HG03139 (cell line): ENCODE measurements around the gene TSPAN9.

Experiments used
- ATAC-seq: cut with Tn5 transposase; IDR thresholded peaks from one replicate; pipeline ENCODE4 v1.9.1; 2021; ENCODE audit not compliant: unreplicated experiment

TSPAN9 gene

DNA sequence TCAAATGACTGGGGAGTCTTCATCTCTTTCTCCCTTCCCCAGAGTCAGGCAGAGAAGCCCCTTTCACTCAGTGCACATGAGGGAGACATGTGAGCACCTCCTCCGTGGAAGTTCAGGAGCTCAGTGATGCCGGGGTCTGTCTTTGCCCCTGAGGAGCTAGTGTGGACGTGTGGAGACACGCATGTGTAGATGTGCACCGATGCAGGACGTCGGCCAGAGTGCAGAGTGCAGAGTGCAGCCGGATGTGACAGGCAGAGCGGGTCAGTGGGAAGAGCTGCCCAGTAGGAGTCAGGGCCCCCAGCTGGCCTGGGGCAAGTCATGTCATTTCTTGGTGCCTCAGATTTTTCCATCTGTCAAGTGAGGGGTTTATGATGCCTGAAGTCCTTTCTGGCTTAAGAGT is 20.7 kb downstream of the TSPAN9 start:
- ATAC-seq = no peak

DNA sequence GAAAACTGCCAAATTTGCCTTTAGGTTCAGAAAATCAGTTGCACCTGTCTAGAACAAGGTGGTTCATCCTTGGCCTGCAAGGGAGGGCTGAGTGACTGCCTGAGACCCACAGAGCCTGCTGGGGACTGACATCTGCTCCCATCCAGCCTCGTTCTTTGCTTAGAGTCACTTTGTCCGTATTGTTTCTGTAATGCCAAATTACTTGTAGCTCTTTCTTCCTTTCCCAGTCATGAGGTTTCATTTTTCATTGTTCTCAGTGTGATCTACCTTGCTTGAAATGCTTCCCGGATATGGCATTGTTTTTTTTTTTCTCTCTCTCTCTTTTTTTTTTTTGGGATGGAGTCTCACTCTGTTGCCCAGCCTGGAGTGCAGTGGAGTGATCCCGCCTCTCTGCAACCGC is 21.3 kb downstream of the TSPAN9 start:
- no peak for ATAC-seq

DNA sequence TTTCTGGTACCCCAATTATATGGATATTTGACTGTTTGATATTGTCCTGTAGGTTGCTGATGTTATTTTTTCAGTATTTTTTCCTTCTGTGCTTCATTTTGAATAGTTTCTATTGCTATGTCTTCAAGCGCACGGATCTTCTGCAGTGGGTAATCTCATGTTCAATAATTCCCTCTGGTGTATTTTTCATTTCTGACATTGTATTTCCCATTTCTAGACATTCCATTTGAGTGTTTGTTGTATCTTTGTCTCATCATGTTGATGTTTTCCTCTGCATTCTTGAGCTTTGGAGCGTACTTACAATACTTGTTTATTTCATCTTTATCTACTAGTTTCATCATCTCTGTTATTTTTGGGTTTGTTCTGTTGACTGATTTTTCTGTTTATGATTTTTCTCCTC is 22.0 kb downstream of the TSPAN9 start:
- no peak for ATAC-seq

DNA sequence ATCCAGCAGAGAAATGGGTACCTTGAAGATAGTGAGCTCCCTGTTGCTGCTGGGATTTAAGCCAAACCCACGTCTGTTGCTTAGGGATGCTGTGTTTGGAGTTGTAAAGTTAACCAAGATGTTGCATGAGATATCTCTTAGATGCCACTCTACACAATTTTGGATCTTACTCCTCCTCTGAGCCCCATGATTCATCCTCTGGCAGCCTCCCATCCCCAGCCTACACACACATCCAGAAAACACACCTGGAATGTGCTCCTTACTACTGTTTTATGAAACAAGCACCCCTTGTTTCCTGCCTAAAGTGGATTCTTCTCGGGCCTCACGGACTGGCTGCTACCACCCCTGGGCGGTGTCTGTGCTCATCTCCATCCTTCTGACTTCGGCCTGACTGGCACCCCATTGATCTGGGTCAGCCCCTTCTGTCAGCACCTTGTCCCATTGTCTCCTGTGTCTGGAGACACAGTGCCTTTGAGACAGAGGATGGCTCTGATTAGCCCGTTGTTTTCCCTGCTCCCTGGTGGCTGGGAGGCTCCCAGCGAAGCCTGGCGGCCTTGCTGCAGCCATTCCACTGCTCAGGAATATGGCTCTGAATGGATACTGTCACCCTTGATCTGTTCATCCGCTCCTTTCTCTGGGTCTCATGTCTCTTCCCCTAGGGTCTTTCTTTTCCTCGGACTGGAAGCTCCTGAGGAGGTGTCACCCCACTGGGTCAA is 24.3 kb downstream of the TSPAN9 start:
- no peak for ATAC-seq

DNA sequence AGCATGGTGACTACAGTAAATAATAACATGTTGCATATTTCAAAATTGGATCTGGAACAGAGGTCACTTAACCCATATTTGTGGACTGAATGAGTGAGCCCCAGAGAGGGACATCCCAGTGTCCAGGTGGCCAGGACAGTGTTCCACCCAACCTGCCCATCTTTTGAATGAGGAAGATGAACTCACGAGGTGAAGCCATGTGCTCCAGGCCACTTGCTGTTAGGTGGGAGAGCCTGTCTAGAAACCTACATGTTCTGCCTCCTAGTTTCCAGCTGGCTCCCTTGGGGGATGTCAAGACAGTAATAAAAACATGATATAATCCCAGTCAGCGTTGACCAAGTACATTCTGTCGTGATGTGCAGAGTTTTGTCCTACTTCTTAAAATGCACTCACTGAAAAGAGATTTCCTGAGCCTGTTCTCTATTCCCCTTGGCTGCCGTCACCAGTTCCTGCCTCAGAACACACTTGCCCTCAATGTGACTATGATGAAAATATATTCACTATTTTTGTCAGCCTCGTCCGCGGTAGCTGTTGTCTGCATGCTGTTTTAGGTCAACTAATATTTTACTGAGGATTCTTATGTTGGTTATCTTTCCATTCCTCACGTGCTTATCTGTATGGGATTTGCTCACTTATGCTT is 25.7 kb downstream of the TSPAN9 start:
- ATAC-seq = no peak

DNA sequence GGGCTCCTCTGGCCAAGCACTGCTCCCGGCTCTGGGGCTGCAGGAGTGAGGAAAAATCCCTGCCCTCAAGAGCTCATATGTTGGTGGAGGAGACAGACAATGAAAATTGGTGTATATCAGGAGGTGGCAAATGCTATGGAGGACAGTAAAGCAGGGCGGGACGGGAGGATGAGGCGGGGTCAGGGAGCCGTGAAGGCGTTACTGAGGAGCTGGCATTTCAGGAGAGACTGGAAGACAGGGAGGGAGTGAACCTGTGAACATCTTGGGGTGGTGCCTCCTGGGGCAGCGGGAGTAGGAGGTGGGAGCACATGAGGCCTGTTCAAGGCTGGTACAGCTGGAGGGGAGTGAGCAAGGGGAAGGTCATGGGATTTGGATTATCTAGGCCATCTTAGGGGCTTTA is 26.6 kb downstream of the TSPAN9 start:
- no peak for ATAC-seq

DNA sequence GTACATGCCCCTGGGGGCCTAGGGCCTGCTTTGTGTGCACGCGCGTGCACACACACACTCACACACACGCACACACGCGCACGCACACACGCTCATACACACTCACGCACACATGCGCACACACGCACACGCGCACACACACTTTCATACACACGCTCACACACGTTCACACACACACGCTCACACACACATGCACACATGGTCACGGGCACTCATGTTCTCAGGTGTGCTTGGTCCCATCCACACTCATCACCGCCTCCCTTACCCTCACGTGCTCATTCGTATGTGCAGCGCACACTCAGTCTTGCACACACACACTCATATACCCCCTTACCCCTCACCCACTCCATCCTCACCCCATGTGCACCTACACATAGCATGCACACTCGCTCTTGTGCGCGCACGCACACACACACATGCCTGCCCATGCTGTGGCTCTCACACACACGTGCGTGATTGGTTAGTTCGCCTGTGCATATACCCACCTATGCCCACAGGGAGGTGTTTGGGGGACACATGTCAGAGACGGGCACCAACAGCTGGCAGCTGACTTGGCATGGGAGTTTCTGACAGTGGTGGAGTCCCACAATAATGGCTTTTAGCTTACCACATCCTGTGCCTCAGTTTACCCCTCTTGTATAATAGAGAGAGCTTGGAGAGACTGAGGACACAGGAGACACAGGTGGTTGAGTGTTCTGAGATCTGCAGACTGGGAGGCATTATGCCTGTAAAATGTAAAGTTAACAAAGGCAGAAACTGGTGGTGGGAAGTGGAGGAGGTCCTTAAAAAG is 28.7 kb downstream of the TSPAN9 start:
- ATAC-seq = no peak

DNA sequence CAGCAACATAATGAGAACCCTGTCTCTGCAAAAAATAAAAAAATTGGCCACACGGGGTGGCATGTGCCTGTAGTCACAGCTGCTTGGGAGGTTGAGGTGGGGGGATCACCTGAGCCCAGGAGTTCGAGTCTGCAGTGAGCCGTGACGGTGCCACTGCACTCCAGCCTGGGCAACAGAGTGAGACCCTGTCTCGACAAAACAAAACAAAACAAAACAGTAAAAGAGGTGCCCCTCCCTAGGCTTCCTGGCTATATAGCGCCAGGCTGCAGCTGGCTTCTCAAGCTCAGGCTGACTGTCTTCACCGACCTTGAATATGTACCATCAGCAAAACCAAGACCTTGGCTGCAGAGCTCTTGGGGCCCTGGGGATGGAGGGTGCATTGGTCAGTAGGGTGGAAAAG is 29.4 kb downstream of the TSPAN9 start:
- ATAC-seq = no peak

DNA sequence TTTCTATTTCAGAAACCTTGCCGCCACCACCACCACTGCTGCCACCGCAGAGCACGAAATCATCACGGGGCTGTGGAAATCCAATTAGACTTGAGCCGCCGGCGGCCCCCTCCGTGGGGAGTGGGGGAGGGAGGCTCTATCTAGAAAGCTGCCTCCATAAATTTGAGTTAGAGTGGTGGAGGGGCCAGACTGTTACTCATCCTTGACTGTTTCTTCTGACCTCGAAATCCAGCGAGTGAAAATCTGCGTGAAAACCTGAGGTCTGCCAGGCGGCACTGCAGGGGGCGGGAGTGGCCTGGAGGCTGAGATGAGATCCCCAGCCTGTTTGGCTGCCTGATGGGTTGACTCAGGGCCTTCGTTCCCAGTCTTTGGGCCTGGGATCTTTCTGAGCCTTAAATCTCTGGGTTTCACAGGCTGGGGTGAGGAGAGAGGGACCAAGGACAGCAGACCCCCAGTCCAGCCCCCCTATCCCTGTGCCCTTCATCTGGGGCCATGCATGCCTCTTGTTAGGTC is 29.9 kb downstream of the TSPAN9 start:
- no peak for ATAC-seq

DNA sequence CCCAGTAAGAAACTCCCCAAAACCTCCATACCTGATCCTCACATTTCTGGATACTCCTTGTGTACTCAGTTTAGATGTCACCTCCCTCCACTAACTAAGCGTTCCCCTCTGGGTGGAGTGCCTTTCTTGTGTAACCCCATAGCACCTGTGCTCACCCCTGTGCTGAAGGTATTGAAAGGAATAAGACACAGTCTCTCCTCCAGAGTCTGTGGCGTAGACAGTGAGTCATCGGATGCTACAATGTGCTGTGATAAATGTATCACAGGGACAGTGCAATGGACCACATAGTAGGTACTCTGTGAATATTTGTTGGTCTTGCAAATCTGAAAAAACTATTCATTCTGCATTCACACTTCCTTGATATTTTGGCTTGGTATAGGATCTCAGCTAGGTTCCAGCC is 30.8 kb downstream of the TSPAN9 start:
- ATAC-seq = no peak

DNA sequence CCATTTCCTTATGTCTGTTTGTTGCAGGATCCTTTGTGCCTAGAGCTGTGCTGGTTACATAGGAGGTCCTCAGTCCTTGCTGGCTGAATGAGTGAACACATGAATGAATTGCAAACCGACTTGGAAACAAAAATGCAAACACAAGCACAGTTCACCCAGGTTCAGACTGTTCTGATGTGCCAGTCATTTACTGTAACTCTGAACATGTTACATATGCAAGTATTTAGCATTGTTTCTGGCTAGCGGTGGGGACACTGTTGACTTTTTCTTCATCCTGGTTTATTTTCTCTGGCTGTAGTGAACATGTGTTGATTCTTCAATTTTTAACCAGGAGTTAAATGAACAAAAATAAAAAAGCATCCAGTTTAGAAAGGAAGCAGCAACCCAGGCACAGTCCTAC is 33.4 kb downstream of the TSPAN9 start:
- no peak for ATAC-seq

DNA sequence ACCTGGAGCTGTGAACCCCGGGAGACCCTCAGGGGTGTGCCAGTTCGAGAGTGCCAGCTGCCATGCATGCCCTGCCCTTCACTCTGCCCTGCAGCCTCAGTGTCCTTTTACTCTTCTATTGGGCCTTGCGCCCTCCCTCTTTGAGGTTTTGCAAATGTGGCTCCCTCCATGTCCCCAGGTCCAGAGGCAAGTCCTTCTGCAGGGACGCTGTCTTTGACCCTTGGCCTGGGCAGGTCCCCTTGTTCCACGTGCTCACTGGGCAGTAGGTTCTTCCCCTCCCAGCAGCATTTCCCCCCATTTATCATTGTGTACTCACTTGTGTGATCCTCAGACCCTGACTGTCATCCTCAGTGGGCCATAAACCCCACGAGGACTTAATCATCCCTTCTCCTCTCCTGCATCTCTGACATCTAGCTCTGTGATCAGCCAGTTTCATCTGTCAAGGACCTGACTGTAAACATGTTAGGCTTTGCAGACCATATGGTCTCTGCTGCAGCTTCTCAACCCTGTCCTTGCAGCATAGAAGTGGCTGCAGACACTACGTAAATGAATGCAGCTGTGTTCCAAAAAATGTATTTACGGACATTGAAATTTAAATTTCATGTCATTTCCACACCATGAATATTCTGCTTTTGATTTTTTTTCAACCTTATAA is 36.6 kb downstream of the TSPAN9 start:
- ATAC-seq = no peak

DNA sequence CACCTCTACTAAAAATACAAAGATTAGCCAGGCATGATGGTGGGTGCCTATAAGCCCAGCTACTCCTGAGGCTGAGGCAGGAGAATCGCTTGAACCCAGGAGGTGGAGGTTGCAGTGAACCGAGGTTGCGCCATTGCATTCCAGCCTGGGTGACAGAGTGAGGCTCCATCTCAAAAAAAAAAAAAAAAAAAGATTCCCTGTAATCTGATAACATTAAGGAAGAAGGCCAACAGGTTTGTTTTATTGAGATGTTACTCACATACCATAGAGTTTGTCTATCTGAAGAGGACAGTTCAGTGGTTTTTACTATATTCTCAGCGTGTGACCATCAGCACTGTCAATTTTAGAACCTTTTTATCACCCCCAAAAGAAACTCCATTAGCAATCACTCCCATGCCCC is 37.5 kb downstream of the TSPAN9 start:
- no peak for ATAC-seq

DNA sequence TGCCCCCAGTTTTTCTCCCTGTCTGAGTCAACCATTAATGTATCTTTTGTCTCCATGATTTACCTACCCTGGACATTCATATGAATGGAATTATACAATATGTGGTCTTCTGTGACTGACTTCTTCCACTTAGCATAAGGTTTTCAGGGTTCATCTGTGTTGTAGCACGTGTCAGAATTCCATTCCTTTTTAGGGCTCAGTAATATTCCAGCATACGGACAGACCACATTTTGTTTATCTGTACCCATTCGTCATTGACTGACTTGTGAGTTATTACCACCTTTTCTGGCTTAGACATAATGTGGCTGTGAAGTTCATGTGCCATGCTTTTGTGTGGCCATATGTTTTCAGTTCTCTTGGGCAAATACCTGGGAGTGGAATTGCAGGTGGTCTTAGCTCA is 37.9 kb downstream of the TSPAN9 start:
- no peak for ATAC-seq

DNA sequence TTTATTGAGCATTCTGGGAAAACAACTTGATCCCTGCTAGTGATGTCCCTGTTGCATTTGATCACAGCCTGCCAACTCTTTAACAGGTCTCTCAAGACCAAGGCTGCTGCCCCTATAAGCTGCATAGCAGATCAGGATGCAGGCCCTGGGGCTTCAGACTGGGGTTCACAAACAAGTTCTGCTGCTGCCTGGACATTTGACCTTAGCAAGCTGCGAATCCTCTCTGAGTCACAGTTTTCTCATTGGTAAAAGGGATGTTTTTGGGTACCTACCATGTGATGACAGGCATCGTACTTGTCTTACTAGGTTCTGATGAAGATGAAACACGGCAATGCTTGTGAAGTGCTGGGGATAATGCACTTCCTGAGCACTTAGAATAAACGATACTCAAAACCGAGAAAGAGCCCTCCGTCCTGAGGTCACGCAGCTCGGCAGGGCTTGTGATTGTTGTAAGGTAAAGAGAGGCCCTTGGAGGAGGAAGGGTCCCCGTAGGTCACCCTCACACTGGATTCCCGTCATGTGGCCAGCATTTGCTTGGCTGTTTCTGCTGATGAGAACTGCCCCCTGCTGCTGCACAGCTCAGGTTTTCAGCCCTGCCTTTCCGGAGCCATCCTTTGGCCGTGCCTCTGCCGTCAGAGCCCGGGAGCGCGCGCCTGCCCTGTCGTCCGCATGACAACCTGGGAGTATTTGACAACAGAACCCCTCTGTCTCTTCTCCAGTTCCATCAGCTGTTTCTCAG is 39.1 kb downstream of the TSPAN9 start:
- no peak for ATAC-seq

DNA sequence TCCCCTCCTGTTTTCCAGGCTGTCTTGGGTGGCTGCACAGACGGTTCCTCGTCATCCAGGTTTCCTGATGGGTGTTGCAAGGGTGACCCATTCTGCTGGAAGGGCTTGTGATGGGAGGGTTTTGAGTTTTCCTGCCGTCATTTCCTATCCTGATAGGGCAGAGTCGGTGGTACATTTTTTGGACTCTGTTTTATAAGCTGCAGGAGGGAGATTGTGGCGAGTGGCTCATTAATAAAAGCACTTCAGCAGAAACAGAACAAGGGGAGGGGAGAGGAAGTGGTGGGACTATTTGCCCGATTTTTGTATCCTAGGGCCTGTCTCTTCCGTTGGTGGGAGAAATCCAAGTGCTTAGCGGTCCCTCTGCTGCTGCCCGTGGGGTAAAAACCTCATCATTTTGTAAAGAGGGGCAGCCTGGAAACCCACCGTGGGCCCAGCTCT is 40.0 kb downstream of the TSPAN9 start:
- ATAC-seq = no peak

DNA sequence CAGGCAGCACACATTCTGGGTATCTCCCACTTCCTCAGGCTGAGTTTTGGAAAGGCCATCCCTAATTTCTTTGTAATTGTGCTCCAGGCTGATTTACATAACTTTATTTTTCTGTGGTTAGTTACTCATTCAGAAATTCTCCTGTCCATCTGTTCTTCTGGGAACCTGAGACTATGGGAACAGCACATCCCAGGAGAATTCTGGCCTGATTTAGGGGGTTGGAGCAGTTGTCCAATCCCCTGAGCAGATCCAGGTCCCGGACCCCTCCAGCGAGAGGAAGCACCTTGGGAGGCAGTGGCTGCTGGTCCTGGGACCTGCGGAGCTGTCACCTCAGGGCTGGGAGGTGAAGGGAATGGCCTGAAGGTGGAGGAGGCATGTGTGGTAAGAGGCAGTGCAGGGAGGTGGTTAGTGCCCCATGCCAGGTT is 40.4 kb downstream of the TSPAN9 start:
- no peak for ATAC-seq

DNA sequence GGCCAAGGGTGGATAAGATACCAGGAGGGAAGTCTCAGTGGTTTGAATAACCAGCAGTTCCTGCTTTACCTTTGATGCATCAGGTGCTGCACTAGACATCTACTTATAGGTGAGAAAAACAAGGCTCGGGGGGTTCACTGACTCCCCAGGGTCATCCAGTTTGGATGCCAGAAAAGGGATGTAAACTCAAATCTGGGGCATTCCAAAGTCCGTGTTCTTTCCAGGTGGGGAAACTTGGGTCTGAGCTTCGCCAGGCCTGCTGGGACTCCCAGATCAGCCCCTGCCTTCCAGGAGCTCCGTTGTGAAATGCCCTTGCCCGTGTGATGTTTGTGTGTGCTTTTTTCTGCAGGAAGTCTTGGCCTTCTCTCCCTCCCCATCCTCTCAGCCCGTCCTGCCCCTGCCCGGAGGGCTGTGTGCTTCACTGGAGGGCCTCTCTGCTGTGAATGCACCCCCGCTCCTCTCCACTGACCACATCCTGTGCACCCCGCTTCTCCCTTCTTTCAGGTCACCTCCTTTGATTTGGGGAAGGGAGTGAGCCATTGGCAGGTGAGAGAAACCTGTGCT is 42.1 kb downstream of the TSPAN9 start:
- no peak for ATAC-seq

DNA sequence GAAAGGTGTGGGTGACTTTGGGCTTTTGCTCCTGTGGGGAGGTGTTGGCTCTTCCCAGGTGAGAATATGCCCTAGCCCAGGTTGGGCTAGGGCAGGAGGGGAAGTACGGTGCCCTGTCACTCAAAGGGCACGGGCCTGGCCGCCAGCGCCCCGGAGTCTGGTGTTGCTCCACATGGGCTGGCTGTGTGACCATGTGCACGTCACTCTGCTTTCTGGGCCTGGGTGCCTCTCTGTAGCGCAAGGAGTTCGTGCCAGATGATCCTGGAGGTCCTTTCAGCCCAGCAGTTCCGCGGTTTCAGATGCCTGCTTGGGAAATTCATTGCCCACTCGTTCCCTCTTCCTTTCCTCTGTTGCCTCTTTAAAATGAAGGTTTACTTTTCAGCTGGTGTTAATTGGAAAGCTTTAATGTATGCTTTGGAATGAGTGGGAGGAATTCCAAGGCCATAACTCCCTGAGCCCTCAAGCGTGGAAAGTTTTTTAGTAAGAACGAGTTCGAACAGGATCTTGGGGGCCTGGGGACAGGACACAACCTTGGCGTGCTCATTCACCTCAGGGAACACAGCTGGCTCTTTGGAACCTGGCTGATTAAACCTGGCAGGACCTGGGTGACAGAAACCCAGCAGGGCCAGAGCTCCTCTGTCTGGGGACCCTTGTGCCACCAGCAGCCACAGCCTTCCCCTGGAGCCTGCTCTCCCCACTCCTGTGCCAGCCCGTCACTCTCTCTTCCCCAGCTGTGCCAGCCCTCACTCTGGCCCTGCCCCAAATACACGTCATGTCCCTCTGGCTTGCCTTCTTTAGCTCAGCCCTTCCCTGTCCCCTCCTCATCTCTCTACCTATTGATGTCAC is 42.8 kb downstream of the TSPAN9 start:
- ATAC-seq = no peak
